Kidney tubule cell (primary cell): ENCODE data around the gene SPACA5B.
A peak's percentile ranks its signal among the peaks of the same experiment; 100 is the strongest.
"Not testable (repeated sequence)": the region's sequence is repeated elsewhere in the genome, so short reads cannot be mapped to it uniquely, and the experiment has no call there.

Experiments
- DNase-seq: peaks from one replicate; pipeline ENCODE4 v3.0.0-alpha.2; 2018; ENCODE audit warnings: low spot score

The SPACA5B gene

DNA sequence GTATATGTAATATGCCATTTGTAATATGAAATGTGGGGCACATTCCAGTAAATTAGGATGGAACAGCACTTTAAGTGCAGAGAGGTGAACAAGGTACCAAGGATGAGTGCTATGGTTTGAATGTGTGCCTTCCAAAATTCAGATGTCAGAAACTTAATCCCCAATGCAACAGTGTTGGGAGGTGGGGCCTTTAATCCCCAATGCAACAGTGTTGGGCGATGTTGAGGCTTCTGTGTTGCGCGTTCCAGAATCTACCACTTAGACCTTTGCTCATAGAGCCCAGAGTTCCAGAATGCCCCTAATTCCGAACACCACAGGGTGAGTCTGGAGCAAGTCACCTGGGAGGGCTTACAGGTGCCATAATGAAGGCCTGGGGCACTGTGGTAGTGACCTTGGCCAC is at the start of gene SPACA5B:
Gene SPACA5B, plus strand, starts transcription at position 301 of the 400 bp plus-strand sequence. Its CDS starts 62 bp downstream, at position 363.
- DNase-seq = not testable (repeated sequence)

DNA sequence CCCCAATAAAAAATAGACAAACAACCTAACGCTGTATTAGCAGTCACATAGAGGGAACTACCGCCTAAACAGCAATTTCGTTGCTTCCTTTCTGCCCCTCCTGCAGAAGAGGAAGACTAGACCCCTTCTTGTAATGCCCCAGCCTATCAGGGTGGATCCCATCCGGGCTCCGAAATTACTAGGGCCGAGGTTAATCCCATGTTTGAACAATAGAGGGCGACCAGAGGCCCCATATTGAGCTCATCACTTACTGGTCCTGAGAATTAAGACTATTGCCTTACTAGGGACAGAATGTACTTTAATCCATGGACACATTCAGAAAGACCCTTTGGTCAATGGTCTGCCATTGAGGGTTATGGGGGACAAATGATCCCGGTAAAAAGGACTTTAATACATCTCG is 47.2 kb upstream of the SPACA5B start:
- peak; percentile 55 for DNase-seq

- no peak for DNase-seq
Observed at GRCh38 chrX:48083706-48084105, 46.7 kb upstream of the SPACA5B start.

- peak; percentile 46 for DNase-seq
Observed at GRCh38 chrX:48086082-48086481, 44.3 kb upstream of the SPACA5B start.

- no peak for DNase-seq
Observed at GRCh38 chrX:48090123-48090522, 40.3 kb upstream of the SPACA5B start.

GRCh38 chrX:48092558-48092957 is 37.9 kb upstream of the SPACA5B start:
- not testable (repeated sequence) for DNase-seq

- DNase-seq = no peak
Observed at GRCh38 chrX:48101443-48101842, 29.0 kb upstream of the SPACA5B start.

DNA sequence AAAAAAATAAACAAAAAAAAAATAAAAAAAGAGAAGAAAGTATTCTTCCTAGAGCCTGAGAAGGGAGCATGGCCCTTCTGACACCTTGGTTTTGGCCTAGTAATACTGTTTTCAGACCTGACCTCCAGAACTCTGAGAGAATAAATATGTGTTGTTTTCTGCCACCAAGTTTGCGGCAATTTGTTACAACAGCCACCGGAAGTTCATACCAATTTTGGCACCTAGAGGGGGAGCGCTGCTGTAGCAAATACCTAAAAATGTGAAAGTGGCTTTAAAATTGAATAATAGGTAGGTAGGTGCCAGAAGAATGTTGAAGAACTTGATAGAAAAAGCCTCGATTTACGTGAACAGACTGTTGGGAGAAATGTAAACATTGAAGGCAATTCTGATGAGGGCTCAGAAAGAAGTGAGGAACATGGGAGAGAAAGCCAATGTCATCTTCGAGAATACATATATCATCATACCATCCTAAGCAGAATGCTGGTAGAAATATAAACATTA is 27.5 kb upstream of the SPACA5B start:
- DNase-seq = no peak

- DNase-seq = no peak
Observed at GRCh38 chrX:48107717-48108116, 22.7 kb upstream of the SPACA5B start.

- not testable (repeated sequence) for DNase-seq
Observed at GRCh38 chrX:48125286-48125685, 5.1 kb upstream of the SPACA5B start.

- not testable (repeated sequence) for DNase-seq
Observed at GRCh38 chrX:48132308-48132844, 1.9 kb downstream of the SPACA5B start.

GRCh38 chrX:48139076-48139475 is 8.7 kb downstream of the SPACA5B start:
- not testable (repeated sequence) for DNase-seq

GRCh38 chrX:48141810-48142508 is 11.5 kb downstream of the SPACA5B start:
- not testable (repeated sequence) for DNase-seq

GRCh38 chrX:48142697-48143096 is 12.3 kb downstream of the SPACA5B start:
- DNase-seq = not testable (repeated sequence)

DNA sequence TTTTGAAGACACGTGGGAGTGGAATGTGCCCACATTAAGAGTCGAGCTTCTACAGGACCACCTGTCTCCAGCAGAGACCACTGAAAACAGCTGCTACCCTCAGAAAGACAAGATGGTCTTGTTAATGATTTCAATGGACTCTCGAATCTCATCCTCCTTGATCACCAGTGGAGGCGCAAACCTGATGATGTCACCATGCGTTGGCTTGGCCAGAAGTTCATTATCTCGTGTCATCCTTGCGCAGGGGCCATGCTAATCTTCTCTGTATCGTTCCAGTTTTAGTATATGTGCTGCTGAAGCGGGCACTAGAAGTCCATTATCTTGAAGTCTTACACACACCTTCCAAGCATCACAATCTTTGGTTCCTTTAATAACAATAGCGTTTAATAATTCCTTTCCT is 23.3 kb downstream of the SPACA5B start:
- DNase-seq = no peak

- no peak for DNase-seq
Observed at GRCh38 chrX:48154796-48155195, 24.4 kb downstream of the SPACA5B start.

DNA sequence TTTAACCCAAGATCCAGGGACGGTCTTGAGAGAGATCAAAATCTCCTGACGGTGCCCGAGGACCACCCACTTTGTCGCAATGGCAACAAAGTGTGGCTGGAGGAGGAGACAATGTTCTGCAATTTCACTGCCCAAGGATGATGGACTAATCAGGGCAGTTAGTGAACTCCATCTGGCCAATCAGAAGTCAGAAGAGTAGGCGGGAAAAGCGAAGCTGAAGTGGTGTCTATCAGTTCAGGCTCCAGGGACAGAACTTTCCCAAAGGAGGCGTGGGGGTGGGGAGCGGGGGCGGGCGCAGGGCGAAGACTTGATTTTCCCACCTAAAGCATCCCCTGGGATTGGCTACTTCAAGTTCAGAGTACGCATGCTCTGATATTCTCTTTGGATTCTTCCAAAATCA is 25.6 kb downstream of the SPACA5B start:
- DNase-seq = no peak

GRCh38 chrX:48165241-48165640 is 34.8 kb downstream of the SPACA5B start:
- DNase-seq = no peak

DNA sequence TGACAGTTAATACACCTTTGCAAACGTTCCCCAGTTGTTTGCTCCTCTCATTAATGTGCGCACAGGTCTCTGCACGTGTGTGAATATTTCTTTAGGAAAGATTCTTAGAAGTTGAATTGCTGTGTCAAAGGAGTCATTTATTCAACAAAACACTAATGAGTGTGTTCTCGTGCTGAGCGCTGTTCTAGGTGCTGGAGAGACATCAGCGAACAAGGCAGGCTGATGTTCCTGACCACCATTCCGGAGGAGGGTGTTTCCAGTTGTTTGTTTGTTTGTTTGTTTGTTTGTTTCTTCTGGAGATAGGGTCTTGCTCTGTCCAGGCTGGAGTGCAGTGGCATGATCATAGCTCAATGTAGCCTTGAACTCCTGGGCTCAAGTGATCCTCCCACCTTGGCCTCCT is 35.9 kb downstream of the SPACA5B start:
- not testable (repeated sequence) for DNase-seq

- DNase-seq = no peak
Observed at GRCh38 chrX:48179691-48180090, 49.3 kb downstream of the SPACA5B start.

DNA sequence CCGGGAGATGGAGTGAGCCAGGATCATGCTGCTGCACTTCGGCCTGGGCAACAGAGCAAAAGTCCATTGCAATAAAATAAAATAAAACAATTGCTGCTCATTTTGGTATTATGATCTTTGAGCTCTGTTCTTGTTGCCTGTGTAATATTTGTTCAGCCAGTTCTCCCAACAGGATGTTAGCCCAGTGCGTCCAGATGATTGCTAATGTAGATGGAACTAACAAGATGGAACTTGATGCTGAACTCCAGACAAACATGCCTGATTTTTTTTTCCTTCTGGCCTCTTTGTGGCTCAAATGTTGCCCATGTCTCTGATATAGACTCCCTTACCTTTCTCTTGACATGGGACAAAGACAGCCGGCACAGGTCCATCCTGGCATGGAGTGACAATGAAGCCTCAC is 50.4 kb downstream of the SPACA5B start:
- no peak for DNase-seq

GRCh38 chrX:48181882-48182281 is 51.5 kb downstream of the SPACA5B start:
- not testable (repeated sequence) for DNase-seq
